ENCODE results near the gene TMCO4.
A peak's percentile ranks its signal among the peaks of the same experiment; 100 is the strongest.
"Not testable (repeated sequence)": the region's sequence is repeated elsewhere in the genome, so short reads cannot be mapped to it uniquely, and the experiment has no call there.

TMCO4 gene

DNA sequence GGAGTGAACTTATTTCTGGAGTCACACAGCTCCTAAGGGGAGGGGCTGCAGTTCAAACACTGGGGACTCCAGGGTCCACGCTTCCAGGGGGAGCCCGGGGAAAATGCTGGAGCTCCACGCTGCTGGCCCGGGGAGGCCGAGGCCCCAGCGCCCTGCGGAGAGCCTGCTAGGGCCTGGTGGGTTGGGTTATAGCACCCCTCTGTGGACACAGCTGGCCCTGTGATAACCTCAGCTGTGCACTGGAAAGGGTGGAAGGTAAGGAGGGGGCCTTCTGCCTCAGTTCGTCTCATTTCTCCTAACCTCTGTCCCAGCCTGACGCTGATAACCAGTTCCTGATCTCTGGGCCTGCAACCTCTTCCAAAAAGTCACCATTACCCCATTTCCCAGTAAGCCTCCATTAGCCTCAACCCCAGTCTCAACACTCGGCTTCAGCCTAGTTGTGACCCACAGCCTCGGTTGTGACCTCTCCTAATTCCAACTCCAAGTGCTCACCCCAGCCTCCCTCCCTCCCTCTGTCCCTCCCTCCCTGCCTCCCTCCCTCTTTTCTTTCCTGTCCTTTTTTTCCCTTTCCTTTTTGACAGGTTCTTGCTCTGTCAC, 148.5 kb downstream of the TMCO4 start:
- DNase-seq: no peak

DNA sequence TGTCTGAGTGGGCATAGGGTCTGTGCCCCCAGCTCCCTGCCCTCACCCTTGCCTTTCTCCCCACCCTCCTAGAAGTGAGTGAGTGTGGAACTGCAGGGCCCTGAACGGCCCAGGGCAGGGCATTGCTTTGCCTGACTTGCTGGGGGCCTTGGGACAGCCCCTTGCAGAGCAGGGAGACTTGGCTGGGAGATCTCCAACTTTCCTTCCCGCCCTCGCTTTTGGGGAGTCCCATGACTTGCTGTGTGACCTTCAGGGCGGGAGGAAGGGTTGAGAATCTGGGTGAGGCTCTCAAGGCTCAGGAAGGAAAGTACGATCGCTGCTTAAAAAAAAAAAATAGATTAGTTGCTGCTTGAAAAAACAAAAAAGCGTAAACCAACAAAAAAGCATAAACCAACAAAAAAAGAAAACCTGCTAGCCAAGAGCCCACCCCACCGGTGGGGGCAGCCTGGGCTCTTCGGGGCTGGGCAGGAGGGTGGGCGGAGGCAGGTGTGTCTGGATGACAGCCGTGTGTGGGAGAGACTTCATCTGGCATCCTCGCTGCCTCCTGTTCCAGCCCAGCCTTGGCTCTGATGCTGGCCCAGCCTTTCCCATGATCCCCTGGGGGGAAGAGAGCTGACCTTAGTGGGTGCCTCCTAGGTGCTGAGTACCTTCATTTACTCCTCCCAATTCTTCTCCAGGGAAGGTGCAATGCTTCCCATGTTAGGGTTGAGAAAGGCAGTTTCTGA, 149.1 kb downstream of the TMCO4 start:
- DNase-seq: no peak

DNA sequence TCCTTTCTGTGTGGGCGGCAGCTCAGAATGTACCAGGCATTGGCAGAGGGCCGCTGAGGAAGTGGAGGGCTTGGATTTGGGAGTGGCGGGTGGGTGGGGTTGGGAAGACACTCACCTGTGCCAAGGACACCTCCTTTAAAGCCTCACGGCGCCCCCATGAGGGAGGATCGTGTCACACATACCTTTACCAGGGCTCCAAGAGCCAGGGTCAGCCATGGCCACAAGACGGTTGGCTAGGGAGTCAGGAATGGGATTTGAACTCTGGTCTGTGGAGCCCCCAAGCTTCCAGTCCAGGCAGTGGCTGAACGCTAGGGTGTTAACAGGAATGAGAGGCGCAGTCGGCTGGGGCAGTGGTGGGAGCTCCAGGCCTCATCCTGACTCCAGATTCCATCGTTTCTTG, 151.0 kb downstream of the TMCO4 start:
- DNase-seq: no peak

GRCh38 chr1:19648239-19648638, 151.5 kb downstream of the TMCO4 start:
- DNase-seq: no peak

- no peak for DNase-seq
Observed at GRCh38 chr1:19647643-19648042, 152.1 kb downstream of the TMCO4 start.

DNA sequence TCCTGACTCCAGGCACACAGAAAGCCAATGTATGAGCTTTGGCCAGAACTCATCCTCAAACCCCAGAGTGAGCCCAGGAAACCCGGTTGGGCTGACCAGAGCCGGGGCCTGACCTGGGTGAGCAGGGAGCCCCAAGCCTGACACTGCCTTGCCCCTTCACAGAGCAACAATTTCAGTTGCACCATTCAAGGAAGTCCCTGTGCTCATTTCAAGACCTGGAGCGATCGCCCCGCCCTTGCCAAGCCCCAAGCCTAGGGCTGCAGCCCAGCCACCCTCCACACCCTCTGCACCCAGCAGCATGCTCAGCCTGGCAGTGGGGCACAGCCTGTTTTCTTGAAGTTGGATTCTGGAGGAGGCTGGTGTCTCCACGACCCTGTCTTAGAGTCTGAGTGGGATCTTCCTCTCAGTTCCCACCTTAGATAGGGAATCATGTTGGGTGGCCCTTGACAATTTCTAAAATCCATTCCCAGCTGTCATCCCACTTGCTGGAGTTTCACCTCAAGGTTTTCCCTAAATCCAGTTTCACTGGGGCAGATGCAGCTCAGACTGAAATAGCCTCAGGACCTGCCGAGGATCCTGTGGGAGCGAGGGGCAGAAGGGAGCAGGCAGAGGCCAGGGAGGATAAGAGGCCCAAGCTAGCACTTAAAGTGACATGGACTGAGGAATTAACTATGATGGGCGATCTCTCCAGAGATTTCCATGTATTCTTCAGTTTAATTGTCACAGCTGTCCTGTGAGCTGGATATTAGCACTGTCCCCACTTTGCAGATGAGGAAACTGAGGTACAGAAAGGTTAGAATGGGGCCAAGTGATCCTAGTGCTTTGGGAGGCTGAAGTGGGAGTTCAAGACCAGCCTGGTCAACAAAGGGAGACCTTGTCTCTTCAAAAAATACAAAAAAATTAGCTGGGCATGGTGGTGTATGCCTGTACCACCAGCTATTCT, 153.1 kb downstream of the TMCO4 start:
- DNase-seq: no peak

- DNase-seq: no peak
Observed at GRCh38 chr1:19645411-19646251, 154.1 kb downstream of the TMCO4 start.

DNA sequence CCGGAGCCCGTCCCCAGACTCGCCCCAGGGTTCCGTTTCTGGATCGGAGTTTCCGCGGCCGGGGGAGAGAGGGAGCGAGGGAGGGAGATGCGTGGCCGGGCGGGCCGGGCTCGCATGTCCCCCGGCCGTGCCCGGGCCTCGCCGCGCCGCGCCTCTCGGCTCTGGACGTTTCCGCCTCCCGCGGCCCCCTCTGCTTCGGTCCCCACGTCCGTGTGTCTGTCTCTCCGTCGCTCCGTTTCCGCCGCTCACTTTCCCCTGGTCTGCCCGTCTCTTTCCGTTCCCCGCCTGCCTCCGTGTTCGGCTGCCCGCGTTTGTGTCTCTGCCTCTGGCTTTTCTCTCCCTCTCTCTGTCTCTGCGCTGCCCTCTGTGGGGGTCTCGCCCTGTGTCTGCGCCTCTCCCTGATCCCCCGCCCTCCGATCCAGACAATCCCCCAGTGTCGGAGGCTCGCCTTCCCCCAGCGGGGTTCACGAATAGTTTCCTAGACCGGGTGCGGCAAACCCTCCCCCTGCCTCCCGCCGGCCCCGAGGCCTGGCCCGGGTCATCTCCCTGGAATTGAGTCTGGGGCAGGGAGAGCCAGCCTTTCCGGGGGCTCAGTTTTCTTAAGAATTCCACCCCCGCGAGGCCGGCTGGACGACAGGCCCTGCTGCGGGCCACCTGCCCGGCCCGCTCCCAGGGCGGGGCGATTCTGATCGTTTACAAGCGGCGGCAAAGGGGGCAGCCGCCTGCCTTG, 154.9 kb downstream of the TMCO4 start:
- DNase-seq: no peak

GRCh38 chr1:19644395-19644680, 155.4 kb downstream of the TMCO4 start:
- DNase-seq: no peak

DNA sequence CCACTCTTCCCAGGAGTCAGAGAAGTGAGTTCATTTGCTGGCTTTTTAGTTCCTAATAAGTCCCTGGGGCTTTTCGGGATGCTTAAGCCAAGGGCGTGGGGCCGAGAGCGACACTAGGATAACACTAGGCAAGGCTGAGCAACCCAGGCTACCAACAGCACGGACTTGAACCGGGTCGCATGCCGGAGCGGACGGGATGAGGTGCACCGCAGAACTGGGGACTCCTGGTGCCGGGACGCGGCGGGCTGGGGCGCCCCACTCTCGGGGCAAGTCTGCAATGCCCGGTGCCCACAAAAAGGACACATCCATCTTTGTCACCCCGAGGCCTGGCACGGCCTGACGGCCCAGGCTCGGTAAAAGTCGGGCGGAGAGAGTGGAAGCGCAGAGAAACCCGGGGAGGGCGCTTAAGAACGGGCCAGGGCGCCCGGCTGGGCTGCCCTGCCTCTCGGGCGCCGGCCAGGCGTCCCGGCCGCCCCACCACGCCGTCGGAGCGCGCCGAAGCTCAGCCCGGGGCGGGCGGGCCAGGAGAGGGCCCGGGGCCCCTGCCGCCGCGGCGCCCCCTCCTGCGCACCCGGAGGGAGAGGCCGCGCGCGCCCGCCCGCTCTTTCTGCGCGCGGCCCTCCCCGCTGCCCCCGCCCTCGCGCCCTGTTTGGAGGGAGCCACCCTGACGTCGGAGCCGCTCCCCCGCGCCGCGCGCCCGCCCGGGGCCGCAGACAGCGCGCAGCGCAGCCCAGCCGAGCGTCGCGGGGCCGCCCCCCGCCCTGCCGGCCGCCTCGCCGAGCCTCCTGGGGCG, 155.9 kb downstream of the TMCO4 start, which contains the start of gene NBL1:
TSS of gene NBL1 (plus strand) at position 710 of the 793 bp plus-strand sequence. CDS start 10,720 bp downstream, outside the sequence.
- peak; percentile 61 for DNase-seq

DNA sequence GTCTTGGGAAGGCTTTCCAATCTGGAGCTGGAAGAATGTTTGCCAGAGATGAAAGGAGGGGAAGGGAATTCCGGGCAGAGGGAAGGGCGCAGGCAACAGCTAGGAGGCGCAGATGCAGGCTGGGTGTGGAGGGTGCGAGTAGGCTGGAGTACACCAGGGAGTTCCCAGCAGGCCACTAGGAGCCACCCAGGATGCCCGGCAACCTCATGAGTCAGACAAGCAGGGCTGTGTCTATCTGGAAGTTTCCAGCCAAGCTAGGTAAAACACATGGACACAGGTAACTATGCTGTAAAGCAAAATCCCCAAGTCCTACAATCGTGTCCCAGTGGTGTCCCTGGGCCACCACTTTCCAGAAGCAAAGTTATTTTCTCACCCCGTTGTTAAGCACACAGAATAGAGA, 156.6 kb downstream of the TMCO4 start:
- no peak for DNase-seq

DNA sequence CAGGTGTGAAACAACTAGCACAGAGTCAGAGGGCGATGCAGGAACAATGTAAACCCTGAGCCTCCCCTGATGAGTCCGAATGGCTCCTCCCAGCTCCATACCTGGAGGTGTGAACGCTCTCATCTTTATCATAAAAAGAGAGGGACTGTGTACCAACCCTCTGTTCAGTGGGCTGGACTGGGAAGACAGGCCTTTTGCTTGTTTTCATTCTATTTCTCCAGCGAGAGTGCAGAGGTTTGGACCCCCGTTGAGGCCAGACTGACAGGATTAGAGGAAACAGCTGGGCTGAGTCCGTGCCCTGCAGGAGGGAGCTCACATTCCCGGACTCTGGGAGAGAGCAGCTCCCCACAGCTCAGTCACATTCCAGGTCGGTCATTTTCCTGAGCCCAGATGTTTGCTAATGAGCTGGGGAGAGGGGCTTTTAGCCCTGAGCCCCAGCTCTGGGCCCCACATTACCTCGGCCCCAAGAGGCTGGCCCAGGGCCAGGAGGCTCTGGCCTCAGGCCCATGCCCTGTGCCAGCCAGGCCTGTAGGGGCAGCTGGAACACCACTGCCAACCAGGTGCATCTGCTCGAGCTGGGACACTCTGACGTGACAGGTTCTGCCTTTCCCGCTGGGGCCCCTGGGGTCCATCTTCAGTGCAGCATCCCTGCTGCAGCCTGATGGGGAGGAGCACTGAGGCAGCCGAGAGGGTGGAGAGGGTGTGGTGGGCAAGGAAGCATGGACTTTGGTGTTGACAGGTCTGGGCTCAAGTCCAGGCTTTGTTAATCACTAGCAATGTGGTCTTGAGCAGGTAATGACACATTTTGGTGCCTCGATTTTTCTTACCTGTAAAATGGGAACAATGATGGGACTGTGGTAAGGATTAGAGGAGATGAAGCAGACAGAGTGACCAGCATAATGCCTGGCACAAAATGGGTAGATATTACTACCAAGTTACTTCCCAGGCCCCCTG, 159.1 kb downstream of the TMCO4 start:
- no peak for DNase-seq

DNA sequence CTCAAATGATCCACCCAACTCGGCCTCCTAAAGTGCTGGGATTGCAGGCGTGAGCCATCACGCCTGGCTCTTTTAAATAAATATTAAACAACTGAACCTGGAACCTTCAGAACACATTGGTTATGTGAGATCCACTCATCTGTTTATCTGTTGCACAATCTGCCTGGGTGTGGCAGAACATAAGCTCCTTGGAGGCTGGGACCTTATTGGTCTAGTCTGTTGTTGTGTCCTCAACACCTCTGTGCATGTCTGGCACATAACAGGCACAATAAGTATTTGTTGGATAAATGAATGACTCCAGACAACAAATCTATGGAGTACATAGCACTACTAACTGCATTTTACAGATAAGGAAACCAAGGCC, 159.7 kb downstream of the TMCO4 start:
- no peak for DNase-seq

- DNase-seq: not testable (repeated sequence)
Observed at GRCh38 chr1:19639228-19639627, 160.5 kb downstream of the TMCO4 start.

GRCh38 chr1:19637606-19638005, 162.1 kb downstream of the TMCO4 start:
- DNase-seq: no peak

- not testable (repeated sequence) for DNase-seq
Observed at GRCh38 chr1:19636749-19637148, 163.0 kb downstream of the TMCO4 start.

DNA sequence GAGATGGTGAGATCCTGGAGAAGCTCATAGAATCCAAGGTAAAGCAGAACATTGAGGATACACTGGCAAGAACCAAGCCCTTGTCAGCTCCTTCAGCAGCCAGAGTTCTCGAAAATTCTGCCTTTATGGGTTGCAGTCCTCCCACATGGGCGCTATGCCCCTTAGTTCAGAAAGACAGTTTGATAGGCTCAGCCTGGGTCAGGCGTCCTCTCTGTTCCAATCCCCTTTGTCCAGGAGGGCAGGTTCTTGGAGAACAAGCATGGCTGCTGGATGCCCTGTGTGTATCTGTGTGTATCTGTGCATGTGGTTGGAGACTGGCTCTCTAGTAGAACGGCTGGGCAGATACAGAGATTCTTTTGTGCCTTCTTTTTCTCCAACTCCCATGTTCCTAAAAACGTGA, 163.7 kb downstream of the TMCO4 start:
- DNase-seq: no peak

DNA sequence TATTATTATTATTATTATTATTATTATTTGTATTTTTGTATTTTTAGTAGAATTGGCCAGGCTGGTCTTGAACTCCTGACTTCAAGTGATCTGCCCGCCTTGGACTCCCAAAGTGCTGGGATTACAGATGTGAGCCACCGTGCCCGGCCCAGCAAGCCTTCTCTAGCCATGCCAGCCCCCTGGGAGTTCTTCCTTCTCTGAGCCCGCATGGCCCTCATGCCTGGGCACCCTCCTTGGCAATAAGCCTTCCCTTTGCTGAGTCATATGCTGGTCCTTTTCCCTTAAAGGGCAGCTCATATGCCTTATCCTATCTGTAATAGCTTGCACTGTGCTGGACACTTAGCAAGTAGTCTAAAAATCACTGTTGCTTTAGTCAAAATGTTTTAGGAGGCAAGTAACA, 164.1 kb downstream of the TMCO4 start:
- no peak for DNase-seq

- DNase-seq: not testable (repeated sequence)
Observed at GRCh38 chr1:19635064-19635463, 164.7 kb downstream of the TMCO4 start.

GRCh38 chr1:19633106-19633505, 166.6 kb downstream of the TMCO4 start:
- no peak for DNase-seq

Data from activated T-cell treated with anti-CD3 and anti-CD28 coated beads for 4 hours (primary cell).